HG02970 (cell line): ENCODE data around the gene SRRM4.
"Not testable (repeated sequence)": the region's sequence is repeated elsewhere in the genome, so short reads cannot be mapped to it uniquely, and the experiment has no call there.

Experiments
- ATAC-seq: cut with Tn5 transposase; IDR thresholded peaks from one replicate; pipeline ENCODE4 v1.9.1; 2021; ENCODE audit warnings: mild to moderate bottlenecking, moderate library complexity, moderate number of reproducible peaks; ENCODE audit not compliant: unreplicated experiment, low FRiP score

Gene SRRM4

GRCh38 chr12:119006746-119007145 is 25.4 kb downstream of the SRRM4 start:
- ATAC-seq: no peak

DNA sequence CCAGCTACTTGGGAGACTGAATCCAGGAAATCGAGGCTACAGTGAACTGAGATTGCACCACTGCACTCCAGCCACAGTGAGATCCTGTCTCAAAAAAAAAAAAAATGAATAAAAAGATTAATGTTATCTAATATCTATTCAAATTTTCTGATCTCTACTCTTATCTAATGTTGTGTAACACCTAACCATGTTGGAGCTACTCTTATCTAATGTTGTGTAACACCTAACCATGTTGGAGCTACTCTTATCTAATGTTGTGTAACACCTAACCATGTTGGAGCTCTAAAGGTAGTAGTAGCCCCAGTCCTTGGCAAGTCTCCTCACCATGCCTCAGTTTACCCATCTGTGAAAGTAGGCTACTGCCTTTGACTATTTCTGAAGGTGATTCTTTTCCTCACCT is 26.9 kb downstream of the SRRM4 start:
- ATAC-seq: not testable (repeated sequence)

- ATAC-seq: no peak
These were observed 27.4 kb downstream of the SRRM4 start for GRCh38 chr12:119008691-119009221.

- ATAC-seq: no peak
These were observed 29.9 kb downstream of the SRRM4 start for GRCh38 chr12:119011231-119011630.

DNA sequence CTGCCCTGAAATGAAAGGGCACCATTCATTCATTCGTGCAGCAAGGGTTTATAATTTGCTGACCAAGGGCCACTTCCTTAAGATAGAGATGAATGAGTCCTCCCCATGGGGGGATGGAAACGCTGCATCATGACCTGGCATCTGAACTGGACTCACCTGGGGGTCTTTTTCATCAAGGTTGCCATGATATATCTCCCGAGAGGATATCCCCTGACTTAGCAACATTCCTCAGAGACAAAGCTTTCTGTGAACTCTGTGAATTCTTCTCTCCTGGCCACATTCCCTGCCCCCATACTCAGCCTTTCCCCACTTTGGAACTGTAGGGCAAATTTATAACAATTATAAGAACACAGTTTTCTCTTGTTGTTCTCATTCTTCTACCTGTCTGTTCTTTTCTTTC is 30.8 kb downstream of the SRRM4 start:
- ATAC-seq: no peak

DNA sequence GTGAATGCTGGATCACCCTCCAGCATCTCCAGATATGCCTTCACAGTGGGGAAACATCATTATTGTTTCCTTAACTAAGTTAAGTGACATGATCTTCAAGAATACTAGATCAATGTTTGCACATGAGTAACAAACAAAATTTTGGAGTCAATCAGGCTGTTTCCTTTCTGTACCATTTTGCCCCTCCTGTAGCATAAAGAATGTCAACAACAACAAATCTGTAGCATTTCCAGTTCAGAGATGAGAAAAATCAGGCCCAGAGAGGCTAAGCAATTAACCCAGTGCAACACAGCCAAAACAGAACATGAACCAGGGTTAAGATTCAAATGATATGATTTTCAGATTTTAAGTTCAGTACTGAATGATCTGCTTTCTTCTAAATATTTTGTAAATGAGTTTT is 31.7 kb downstream of the SRRM4 start:
- no peak for ATAC-seq

DNA sequence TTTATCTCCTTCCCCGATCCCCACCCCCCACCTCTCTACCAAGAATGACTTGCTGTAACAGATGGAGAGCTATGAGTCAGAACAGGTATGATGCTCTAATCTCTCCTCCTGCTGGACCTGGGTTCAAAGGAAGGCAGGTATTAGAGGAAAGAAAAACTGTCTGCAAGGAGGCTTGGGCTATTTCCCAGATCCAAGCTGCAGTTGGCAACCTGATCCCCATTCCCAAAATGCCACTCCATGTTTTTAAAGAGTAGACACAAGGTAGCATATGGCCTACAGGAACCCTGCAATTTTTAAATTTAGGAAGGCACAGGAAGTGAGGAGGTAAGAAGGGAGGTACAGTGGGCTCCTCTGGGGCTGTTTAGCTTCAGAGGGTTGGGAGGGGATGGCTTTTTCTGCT is 33.0 kb downstream of the SRRM4 start:
- no peak for ATAC-seq

- no peak for ATAC-seq
These were observed 35.4 kb downstream of the SRRM4 start for GRCh38 chr12:119016715-119017114.

- no peak for ATAC-seq
These were observed 37.8 kb downstream of the SRRM4 start for GRCh38 chr12:119019166-119019565.

DNA sequence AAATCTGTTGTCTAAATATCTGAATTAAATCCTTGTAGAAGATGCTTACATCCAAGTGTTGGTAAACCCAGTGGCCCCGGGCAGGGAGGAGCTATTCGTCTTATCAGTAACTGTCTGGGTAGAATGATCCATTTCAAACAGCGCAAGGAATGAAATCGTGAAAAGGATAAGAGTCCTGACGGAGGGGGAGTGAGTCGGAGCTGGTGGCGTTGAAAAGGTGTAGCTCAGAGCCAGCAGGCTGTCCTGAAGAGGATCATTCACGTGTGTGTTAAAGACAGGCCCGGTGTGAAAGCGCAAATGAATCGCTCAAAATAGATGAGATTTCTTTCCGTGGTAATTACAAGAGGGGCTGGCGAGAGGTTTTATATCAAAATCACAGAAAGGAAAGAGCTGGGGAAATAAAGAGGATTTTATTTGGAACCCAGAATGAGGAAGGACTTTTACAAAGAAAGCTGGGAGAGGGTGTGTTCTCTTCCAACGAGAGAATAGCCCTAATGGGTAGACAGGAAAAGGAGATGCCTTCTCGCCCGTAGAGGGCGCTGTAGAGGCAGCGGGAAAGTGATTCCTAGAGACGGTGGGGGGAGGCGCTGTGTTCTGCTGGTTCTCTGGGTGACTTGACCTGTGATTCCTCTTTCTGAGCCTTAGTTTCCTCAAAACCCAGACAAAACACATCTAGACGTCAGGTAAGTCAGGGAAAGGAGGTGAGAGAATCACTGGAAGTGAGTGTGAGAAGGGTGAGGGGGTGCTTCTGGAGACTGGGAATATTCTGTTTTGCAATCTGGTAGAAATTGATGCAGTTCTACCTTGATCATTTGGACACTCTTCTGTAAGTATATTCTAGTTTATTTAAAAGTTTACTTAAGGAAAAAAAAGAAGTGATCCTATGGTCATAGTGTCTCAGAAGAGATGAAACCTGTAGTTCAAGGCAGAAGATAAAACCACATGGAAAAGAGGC is 39.3 kb downstream of the SRRM4 start:
- ATAC-seq: no peak

GRCh38 chr12:119024356-119024755 is 43.0 kb downstream of the SRRM4 start:
- no peak for ATAC-seq

DNA sequence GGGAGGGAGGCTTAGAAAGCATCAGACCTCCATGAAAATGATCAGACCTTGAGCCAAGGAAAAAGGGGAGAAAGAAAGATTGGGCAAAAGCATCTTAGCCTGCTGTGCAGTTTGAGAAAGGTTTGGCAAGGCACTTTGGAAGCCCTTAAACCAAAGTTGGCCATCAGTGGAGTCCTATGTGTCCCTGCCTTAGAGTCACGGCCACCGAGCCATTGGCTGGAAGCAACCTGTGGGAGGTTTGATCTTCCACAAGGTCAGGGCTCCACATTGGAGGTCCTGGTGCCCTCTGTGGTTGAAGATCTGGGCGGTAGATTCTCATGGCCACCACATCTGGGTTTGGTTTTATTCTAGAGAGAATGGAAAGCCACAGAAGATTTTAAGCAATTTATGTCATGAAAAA is 44.4 kb downstream of the SRRM4 start:
- ATAC-seq: no peak

GRCh38 chr12:119033332-119033731 is 52.0 kb downstream of the SRRM4 start:
- not testable (repeated sequence) for ATAC-seq

DNA sequence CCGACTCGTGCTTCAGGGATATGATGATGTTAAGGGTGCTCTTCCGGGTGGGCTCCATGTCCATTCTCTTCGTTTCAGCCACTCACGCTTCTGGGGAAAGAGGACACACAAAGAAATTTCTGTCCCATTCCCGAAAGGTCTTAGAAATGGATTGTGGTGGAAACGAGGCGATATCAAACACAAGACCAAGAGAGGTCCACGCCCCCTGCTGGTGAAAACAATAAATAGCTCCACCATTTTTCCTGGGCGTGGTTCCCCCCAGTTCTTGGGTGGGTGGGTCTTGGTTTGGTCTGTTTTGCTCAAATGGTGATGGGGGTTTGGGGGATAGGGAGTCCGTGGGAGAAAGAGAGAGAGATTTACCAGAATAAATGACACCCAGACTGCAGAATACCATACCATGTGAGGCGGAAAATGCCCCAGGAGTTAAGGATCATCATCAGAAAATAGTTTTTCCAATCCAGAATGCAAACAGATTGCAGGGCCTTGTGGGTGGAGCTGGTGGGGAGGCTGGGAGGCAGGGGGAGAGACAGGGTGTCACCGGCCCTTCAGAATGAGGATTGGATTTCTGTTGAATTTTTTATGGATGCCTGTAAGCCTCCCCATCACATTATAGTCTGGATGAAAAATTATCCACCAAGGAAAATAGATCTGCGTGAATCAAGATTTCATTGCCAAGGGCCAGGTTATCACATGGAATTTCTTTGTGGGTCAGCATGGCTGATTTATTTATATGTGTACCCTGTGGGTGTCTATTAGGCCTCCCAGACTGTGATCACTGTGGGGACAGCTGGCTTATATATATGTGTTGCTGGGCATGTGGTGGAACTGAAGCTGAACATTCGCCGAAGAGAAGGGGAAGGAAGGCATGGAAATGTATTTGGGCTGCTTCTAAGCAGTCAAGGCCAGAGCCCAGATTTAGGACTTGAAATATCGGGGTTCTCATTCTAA is 55.8 kb downstream of the SRRM4 start:
- no peak for ATAC-seq

GRCh38 chr12:119044094-119044493 is 62.8 kb downstream of the SRRM4 start:
- no peak for ATAC-seq

DNA sequence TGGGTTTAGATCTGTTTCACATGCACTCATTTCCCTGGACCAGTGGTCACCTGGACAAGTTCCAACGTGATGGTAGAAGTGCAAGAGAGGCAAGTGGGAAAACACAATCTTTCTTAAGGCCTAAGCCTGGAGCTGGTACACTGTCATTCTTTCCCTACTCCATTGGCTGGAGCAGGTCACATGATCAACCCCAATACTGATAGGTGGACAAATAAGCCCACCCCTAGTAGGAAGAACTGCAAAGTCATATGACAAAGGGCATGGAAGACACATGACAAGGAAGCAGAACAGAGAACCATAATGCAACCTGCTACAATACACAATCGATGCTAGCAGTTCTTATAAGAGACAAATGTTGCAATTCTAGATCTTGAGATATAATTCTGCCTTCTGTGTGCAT is 66.3 kb downstream of the SRRM4 start:
- ATAC-seq: no peak

DNA sequence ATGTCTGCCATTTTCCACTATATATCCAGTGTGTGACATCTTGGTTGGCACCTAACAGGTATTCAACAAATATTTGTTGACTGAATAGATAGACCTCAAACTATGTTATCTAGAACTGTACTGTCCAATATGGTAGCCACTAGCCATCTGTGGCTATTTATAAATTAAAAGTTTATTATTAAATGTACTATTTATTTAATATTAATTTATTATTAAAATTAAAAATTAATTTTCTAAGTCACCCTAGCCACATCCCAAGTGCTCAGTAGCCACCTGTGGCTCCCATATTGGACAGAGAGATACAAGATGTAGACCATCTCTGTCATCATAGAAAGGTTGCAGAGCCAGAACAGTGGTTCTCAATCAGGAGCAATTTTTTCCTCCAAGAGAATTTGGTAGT is 69.3 kb downstream of the SRRM4 start:
- ATAC-seq: no peak

DNA sequence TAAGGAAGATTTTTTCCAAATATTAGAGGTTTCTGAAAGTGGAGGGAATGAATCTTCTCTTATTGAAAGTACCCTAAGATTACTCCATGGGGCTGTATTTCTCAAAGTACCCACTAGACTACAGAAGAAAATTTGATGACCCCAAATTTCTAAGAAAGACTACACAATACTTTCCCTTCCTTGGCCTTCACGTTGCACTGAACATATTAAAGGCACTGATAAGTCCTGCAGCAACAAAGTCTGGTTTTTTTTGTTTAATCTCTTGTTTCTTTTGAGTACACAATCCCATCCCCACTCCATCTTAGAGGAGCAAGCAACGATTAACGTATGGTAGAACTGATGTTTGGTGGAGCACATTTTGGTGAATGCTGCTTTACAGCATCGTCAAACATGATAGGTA is 70.1 kb downstream of the SRRM4 start:
- ATAC-seq: no peak

DNA sequence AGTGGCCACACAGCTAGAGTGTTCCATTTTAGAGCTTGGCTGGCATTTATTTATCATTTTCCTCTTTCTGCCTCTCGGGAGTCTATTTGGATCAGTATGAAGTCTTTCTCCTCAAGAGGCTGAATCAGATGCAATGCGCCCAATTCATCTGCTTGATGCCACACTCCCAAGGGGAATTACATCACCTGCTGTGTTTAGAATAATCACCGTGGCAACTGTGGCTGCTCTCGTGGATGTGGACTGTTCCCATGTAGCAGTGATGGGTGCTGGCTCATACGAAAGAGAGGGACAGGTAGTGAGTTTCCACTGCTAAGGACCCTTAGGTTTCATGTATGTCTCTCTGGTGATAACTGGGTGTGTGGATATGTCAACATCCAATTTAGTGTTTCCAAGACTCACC is 70.7 kb downstream of the SRRM4 start:
- no peak for ATAC-seq

DNA sequence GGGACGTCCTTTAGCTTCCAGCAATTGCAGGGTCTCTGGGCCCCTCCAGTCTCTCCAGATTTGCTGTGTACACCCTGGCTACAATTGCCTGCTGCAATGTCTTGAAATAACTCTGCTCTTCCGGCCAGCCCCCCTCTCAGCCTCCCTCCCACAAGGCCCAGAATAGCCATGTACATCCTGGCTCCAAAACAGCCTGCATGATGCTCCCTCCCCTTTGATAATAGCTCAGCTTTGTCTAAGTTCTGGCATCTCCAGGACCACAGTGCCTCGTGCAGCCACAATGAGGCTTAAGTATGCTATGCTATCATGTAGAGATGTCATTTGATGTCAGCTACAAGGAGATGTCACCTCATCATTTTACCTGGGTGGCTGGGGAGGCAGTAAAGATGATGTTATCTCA is 74.6 kb downstream of the SRRM4 start:
- no peak for ATAC-seq
